DMS114 treated with DMSO at 0.1 percent for 48 hours (cell line): ENCODE data around the gene GRK2.
"Not testable (repeated sequence)": the region's sequence is repeated elsewhere in the genome, so short reads cannot be mapped to it uniquely, and the experiment has no call there.

ENCODE experiments used
- DNase-seq: peaks from one replicate; lab custom pipeline; 2025; ENCODE audit not compliant: unreplicated experiment; lab: John Stamatoyannopoulos, UW

GRK2 gene

DNA sequence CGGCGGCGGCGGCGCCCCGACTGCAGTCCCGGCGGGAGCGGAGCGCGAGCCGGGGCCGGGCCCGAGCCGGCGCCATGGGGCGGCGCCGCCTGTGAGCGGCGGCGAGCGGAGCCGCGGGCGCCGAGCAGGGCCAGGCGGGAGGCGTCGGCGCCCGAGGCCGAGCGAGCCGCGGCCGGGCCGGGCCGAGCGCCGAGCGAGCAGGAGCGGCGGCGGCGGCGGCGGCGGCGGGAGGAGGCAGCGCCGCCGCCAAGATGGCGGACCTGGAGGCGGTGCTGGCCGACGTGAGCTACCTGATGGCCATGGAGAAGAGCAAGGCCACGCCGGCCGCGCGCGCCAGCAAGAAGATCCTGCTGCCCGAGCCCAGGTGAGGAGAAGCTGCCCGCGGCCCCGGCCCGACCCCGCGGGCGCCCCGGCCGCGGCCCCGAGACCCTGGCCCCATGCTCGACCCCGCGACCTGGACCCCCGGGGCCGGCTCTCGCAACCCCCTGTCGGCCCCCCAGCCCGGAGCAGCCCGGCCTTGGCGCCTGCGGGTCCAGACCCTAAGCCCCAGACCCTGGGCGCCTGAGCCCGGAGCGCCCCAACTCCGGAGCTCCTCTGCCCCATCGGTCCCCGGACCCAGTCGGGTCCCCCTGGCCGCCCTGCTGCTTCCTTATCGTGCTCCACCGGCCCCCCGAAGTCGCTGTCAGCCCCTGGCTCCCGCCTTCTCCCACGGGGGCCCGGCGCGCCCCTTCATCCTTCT lies at the start of gene GRK2:
GRK2 (plus strand) TSS at position 25 of the 739 bp plus-strand sequence; CDS start at position 252, 227 bp downstream.
- peak; percentile 31 for DNase-seq

DNA sequence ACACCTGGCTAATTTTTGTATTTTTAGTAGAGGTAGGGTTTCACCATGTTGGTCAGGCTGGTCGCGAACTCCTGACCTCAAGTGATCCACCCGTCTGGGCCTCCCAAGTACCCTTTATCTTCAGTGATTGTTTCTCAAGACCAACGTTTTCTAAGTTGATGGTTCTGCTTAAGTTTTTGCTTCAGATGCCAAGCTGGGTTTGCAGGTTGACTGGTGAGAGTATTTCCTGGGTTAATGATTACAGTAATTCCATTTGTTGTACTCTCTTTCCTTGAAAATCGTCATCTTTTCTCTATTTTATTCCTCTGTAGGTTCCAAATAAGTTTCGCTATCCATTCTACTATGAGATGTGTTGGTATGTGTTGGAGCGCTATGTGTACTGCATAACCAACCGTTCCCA lies 38.5 kb upstream of the GRK2 start:
- no peak for DNase-seq

DNA sequence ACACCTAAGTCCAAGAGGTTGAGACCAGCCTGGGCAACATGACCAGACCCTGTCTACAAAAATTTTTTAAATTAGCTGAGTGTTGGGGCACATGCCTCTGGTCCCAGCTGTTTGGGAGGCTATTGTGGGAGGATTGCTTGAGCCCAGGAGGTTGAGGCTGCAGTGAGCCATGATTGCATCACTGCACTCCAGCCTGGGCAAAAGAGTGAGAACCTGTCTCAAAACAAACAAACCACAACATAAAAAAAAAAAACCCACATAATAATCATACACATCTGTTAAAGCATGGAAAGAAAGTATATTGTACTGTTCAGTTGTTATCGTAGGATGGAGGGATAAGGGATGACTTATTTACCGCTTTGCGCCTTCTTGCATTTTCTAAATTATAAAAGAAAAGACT lies 35.9 kb upstream of the GRK2 start:
- DNase-seq: no peak

DNA sequence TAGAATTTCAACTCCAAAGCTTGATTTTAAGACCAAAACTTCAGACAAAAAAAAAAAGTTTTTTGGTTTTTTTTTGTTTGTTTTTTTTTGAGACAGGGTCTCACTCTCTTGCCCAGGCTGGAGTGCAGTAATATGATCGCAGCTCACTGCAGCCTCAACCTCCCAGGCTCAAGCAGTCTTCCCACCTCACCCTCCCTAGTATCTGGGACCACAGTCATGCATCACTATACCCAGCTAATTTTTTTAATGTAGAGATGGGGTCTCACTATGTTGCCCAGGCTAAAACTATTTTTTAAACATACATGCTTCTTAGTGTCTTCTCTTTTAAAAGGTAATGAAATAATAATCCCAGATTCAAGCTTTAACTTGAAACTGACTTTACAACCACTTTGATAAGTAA lies 35.4 kb upstream of the GRK2 start:
- DNase-seq: no peak

DNA sequence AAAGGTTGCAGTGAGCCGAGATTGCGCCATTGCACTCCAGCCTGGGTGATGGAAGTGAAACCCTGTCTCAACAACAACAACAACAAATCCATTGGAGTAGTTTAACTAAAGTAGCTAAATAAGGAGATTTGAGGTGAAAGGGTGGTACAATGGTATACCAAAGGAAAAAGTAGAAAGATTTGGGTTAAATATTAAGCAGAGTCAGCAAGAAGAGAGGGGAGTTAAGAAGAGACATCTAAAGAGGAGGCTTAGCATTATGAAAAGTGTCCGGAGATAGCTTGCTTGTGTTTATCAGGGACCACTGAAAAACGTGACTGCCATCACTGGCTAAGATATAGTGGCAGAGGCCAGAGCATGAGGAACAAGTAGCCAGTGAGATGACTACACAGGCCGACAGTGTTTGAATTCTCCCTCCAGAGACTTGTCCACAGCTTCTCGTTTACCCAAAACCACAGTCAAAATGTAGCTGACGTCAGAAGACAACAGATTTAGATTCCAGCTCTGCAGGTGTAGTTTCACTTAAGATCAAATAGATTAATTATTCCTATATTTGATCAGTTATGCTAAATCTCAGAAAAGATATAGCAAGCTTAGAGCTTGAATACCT lies 32.6 kb upstream of the GRK2 start:
- DNase-seq: no peak

DNA sequence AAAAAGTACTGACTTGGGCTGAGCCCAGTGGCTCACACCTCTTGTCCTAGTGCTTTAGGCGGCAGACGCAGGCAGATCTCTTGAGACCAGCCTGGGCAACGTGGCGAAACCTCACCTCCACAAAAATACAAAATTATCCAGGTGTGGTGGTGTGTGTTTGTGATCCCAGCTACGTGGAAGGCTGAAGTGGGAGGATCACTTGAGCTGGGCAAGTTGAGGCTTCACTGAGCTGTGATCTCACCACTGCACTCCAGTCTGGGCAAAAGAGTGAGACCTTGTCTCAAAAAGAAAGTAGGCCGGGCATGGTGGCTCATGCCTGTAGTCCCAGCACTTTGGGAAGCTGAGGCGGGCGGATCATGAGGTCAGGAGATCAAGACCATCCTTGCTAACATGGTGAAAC lies 31.7 kb upstream of the GRK2 start:
- DNase-seq: not testable (repeated sequence)

DNA sequence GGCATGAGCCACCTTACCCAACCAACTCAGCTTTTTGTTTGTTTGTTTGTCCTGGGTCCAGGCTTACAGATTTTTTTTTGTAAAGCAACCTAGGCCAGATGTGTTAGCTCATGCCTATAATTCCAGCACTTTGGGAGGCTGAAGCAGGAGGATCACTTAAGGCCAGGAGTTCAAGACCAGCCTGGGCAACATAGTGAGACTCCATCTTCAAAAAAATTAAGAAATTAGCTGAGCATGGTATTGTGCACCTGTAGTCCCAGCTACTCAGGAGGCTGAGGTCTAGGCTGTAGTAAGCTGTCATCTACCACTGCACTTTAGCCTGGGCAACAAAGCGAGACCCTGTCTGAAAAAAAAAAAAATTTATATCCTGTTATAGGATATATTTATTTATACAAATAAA lies 28.7 kb upstream of the GRK2 start:
- no peak for DNase-seq

DNA sequence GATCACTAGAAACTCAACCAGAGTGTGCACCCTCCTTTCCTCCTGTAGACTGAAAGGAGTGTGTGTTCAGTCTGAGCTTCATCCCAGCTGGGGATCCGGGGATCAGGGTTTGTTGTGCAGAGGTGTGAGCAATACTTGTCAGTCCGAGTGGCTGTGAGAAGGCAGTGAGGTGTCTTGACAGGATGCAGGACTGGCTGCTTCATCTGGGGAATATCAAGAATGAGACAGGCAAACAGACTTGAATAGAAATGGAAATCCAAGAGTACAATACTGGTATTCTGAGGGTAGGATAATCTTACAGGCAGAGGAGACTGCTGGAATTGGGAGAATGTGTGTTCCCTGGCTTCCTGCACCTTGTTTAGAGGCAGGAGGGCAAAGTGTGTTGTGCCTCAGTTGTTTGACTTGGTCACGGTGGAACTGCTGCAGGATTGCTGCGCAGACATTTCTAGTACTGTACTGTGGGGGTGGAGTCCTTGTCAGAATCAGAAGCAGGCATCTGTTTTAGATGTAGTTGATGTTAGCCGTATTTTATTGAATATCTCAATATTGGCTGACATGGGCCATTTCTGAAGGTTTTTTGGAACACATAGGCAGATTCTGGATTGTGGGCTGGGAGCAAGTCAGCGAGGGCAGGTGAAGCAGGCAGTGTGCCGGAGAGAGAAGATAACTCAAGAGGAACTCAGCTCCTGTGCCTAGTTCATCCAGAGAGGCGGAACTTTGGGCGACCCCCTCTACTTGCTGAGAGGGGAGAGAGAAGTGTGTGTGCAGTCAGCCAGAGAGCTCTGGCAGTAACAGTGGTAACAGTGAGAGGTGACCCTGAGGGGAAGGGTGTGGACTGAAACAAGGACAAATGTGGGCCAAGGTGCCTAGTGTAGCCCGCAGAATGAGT lies 27.1 kb upstream of the GRK2 start:
- no peak for DNase-seq

DNA sequence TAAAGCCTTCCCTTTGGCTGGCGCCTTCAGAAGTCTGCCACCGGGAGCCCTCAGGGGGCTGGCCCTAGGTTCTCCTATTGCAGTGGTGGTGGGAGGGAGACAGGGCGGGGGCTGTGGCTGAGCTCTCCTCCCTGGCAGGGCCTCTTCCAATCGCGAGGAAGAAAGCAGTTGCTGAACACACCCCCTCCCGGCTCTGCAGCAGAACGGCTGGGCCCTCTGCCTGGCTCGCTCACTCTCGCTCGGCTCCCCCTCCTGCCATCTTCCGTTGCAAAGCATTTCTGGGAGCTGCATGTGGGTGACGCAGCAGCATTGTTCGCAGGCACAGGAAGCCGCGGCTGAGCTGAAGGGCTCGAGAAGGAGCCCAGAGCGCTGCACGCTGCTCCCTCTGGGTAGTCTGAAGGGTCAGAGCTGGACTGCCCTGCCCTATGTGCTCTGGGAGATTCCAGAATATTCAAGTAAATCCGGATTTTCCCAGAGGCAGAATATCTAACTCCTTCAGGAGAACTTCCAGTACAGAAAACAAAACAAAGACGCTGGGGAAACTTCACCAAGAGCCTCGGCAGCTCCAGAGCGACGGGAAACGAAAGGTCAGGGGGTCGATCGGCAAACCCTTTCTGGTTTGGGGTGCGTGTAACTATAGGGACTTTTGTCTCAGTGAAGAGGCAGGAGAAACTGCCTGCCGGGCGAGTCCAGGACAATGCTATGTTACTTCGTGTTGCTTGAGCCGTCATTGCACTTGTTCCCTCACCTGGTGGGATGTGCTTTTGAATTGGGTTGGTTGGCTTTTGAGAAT lies 26.3 kb upstream of the GRK2 start:
- peak; percentile 99 for DNase-seq

DNA sequence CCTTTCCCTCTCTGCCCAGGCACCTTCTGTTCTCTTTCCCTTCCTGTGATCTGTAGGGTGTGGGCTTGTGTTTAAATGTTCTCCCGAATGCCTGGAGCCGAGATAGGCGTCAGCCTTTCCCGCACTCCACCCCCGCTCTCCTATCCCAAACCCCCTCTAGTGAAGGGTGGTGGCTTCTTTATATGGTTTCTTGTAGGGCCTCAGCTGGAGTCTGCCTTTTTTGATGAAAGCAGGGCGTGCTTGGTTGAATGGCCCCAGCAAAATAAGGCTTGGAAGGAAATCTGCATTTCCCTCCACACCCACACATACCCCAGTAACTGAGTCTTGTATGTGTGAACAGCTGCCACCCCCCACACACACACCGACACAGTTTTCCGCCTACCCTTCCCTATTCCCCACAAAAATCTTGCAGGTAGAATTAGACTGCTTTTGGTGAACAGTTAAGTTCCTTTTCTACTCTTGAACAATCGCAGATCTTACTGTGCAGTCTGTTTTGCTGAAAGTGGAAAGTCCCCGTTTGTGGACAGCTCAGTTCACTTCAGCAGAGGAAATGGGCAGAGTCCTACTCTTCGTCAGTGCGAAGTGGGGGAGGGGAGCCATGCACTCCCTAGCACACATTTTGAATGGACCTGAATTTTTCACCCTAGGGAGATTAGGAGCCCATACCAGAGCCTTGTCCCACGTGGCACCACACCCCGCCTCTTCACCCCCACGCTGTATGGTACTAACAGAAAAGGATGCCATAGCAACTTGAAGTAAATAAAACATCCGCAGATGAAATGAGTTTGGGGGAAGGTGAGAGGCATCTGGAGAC lies 25.5 kb upstream of the GRK2 start:
- no peak for DNase-seq

DNA sequence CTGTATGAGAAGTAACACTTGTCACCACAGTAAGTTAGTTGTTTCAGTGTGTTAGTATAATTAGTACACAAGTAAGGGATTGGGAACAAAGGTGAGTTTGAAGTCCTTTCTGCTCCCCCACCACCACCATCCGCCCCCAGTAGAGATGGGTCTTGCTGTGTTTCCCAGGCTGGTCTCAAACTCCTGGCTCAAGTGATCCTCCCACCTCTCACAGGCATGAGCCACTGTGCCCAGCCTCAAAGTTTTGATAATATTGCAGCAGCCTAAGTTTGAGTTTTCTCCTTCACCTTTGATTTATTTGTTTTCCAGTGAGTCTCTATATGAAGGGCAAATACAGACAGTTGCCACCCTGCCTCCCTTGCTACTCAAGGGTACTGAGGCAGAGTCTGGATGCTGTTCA lies 23.7 kb upstream of the GRK2 start:
- DNase-seq: no peak

DNA sequence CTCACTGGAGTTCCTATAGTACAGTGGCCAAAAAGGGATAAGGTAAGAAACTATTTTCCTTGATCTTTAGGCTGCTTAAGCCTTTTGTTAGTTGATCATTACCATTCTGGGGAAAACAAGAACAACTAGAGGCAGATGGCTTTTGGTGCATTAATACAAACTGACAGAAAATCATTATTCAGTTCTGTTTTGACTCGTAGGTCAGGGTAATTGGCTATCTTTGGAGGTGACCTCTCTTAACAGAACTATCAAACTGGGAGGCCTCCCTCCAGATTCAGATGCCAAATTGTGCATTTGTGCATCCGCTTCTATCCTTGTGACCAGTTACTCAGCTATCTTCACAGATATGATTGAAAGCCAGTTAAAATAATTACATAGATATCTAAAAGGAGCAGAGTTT lies 23.2 kb upstream of the GRK2 start:
- no peak for DNase-seq

DNA sequence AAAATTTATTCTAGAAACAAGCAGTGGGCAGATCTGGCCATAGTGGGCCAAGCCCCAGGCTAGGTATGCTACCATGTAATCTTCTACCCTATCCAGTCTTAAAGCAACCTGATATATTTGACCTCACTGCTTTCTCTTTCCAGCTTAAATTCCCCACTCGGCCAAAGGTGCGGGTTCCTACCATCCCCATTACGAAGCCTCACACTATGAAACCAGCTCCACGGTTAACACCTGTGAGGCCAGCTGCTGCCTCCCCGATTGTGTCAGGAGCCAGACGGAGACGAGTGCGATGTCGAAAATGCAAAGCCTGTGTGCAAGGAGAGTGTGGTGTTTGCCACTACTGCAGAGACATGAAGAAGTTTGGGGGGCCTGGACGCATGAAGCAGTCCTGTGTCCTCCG lies 21.2 kb upstream of the GRK2 start:
- no peak for DNase-seq

DNA sequence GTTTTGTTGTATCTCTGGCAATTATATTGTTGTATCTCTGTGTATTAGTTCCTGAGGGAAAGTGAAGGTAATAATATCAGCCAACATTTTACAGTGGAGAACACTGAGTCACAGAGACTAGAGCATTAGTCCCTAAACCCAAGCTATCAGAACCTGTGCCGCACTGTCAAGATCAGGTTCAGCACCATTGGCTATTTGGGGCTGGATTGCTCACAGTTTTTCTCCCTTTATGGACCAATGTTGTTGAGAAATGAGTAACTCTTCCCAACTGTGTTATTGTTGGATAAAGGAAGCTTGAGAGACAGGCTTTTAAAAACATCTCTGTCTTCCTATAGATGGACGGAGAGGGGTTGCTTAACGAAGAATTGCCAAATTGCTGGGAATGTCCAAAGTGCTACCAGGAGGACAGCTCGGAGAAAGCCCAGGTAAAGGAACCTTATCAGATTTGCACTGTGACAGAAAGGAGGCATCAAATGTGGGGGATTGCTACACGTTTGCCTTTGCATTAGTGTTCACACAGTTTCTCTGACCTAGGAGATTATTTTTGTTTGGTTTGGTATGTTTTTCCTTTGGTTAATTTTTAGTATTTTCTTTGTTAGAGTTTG lies 18.2 kb upstream of the GRK2 start:
- no peak for DNase-seq

DNA sequence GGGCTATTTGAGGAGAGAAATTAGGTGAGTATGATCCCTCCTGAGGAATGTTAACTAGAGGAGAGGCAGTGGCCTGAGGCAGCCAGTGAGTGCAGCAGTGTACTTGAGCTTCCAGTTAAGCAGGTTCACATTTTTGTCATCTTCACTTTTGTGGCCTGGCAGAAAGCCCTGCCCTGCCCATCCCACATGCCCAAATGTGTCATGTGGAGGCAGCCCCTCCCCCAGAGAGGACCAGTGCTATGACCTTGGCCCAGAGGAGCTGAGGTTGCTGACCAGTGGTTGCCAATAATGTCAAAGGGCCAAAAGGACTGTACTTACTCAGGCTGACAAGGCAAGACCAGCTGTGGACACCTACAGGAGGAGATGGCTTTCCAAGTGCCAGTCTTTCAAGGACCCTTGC lies 17.6 kb upstream of the GRK2 start:
- DNase-seq: no peak

DNA sequence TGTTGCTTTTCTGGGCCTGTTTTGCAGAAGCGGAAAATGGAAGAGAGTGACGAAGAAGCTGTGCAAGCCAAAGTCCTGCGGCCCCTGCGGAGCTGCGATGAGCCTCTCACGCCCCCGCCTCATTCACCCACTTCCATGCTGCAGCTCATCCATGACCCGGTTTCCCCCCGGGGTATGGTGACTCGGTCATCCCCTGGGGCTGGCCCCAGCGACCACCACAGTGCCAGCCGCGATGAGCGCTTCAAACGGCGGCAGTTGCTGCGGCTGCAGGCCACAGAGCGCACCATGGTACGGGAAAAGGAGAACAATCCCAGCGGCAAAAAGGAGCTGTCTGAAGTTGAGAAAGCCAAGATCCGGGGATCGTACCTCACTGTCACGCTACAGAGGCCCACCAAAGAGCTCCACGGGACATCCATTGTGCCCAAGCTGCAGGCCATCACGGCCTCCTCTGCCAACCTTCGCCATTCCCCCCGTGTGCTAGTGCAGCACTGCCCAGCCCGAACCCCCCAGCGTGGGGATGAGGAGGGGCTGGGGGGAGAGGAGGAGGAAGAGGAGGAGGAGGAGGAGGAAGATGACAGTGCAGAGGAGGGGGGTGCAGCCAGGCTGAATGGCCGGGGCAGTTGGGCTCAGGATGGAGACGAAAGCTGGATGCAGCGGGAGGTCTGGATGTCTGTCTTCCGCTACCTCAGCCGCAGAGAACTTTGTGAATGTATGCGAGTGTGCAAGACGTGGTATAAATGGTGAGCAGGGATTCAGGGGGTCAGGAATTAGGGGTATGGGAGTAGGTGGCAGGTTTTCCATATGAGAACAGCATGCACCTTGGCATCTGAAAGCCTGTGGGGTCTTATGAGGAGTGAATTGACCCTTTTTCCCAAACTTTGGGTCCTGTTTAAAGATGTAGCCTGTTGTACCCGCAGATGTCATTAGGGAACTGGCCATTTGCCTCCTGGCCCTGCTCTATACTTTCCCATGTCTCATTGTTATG lies 15.9 kb upstream of the GRK2 start:
- DNase-seq: no peak

DNA sequence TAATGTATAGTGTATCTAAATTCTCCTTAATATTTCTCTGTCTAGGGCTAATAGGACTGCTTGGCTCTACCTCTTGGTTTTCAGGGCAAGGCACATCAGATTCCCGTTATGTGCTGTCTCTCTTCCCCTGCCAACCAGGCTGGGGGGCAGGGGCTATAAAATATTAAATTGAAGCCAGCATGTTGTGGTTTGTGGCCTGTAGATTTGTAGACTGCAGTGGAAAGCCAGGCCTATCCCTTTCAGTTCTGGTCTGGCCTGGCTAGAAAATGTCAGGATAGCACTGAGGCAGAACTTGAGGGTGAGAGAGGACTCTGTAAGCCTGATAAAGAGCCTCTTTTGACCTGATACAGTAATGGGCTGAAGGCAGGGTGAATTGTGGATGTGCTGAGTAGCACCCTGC lies 14.4 kb upstream of the GRK2 start:
- no peak for DNase-seq

DNA sequence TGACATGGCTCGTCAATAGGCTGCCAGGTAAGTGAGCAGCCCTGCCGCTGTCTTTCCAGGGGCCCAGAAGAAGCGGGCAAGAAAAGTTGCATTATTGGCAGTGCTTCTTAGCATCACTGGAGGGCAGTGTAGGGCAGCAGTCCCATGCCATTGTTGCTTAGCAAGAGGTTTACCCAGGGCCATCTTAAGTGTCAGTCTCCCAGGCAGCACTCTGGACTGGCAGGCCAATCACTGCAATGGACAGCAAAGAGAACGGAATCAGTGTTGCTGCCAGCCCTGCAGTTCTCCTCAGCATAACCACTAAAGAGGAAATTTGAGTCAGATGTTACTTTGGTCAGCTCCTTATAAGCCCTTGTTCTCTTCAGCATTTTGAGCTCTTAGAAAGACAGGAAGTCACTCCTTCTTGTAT lies 13.4 kb upstream of the GRK2 start:
- no peak for DNase-seq
